CD4-positive, CD25-positive, alpha-beta regulatory T cell (primary cell): ENCODE measurements around the gene TMEM80. TPM values are rescaled to one million over a fixed set of nuclear protein-coding genes. Genes with fewer than 3 reads are reported as not detected.

Experiments
- ATAC-seq, 2 donors: fragments of 150-1000 bp; cut with Tn5 transposase; one replicate each; pipeline ENCODE4 v1.10.0; 2021; ENCODE audit warnings: low read depth in 2 of 2, moderate number of reproducible peaks in 2 of 2, moderate library complexity in 1 of 2
- DNase-seq, 3 donors: peaks; one replicate each; pipeline versions ENCODE4 v3.0.0 to v3.0.0-alpha.2; 2012 to 2022; ENCODE audit warnings: mixed read lengths in 1 of 3
- H3K27ac ChIP-seq: one replicate; pipeline ENCODE4 v1.7.0; 2013; ENCODE audit warnings: mild to moderate bottlenecking, low read length; ENCODE audit not compliant: insufficient read depth, poor library complexity, severe bottlenecking
- H3K27me3 ChIP-seq: one replicate; pipeline ENCODE4 v1.7.0; 2013; ENCODE audit warnings: low read length; ENCODE audit not compliant: control insufficient read depth, insufficient read depth
- H3K36me3 ChIP-seq: one replicate; pipeline ENCODE4 v1.7.0; 2013; ENCODE audit warnings: mild to moderate bottlenecking, low read length, moderate library complexity; ENCODE audit not compliant: control insufficient read depth, insufficient read depth
- H3K4me1 ChIP-seq: 2 replicates; pipeline ENCODE4 v1.7.0; 2013; ENCODE audit warnings: mild to moderate bottlenecking, low read length; ENCODE audit not compliant: insufficient read depth, control insufficient read depth, poor library complexity, severe bottlenecking
- H3K4me3 ChIP-seq: one replicate; pipeline ENCODE4 v1.7.0; 2013; ENCODE audit warnings: low read depth, mild to moderate bottlenecking, low read length, moderate library complexity
- H3K9me3 ChIP-seq, 2 experiments: 1 replicate in 1 of 2; 2 replicates in 1 of 2; pipeline ENCODE4 v1.7.0; 2013; ENCODE audit warnings: low read length in 2 of 2, mild to moderate bottlenecking in 1 of 2, moderate library complexity in 1 of 2; ENCODE audit not compliant: control insufficient read depth in 2 of 2
- H3K27ac Mint-ChIP-seq, 3 donors: one replicate each; pipeline ENCODE4 v1.8.0; 2020 to 2022; ENCODE audit warnings: mild to moderate bottlenecking in 3 of 3, mixed read lengths in 3 of 3, moderate library complexity in 2 of 3
- H3K27me3 Mint-ChIP-seq: one replicate; pipeline ENCODE4 v1.8.0; 2022; ENCODE audit warnings: mild to moderate bottlenecking, mixed read lengths
- H3K36me3 Mint-ChIP-seq: one replicate; pipeline ENCODE4 v1.8.0; 2020; ENCODE audit warnings: mixed read lengths
- H3K4me1 Mint-ChIP-seq, 4 donors: one replicate each; pipeline ENCODE4 v1.8.0; 2020 to 2022; ENCODE audit warnings: mixed read lengths in 4 of 4, mild to moderate bottlenecking in 1 of 4
- H3K4me3 Mint-ChIP-seq, 4 donors: one replicate each; pipeline ENCODE4 v1.8.0; 2020 to 2022; ENCODE audit warnings: mild to moderate bottlenecking in 4 of 4, mixed read lengths in 4 of 4, moderate library complexity in 3 of 4
- H3K9me3 Mint-ChIP-seq, 7 donors: one replicate each; pipeline ENCODE4 v1.8.0; 2020 to 2022; ENCODE audit warnings: mixed read lengths in 7 of 7, mild to moderate bottlenecking in 3 of 7, moderate library complexity in 2 of 7
- polyA plus RNA-seq, 4 donors: library from polyadenylated mRNA; unstranded; fragments of 300-500 nt; fragmentation: Illumina TruSeq; gene quantifications; one replicate each; pipeline ENCODE4 v1.2.3, GENCODE V29; 2021
- total RNA-seq: library from RNA; stranded (reverse); gene quantifications from one replicate; pipeline ENCODE4 v1.2.3, GENCODE V29; 2022

TMEM80 gene
- total and polyA plus RNA-seq, 5 donors from 2014 or later = 24.5 to 35.0 (median 26.3) TPM

GRCh38 chr11:655036-655726 is 40.4 kb upstream of the TMEM80 start:
- Histone ChIP-seq H3K27me3 (no peaks in the 10 kb centered on the region), H3K27ac (no peak overlapping the region), H3K36me3 (peaks cover 21% of the 10 kb centered on the region), H3K4me3 (no peak overlapping the region), H3K4me1 (no peaks in the 10 kb centered on the region), H3K9me3 (no peaks in the 10 kb centered on the region)
- DNase-seq (no peak), ATAC-seq (no peak)
- no peak overlapping the region for H3K27ac Mint-ChIP-seq
- peaks cover 12% of the 10 kb centered on the region for H3K36me3 Mint-ChIP-seq
- no peaks in the 10 kb centered on the region for H3K9me3 Mint-ChIP-seq
- no peaks in the 10 kb centered on the region for H3K4me1 Mint-ChIP-seq
- no peaks in the 10 kb centered on the region for H3K27me3 Mint-ChIP-seq
- H3K4me3 Mint-ChIP-seq = no peak overlapping the region

GRCh38 chr11:656426-656825 is 39.2 kb upstream of the TMEM80 start:
- H3K27ac ChIP-seq = no peak overlapping the region
- no peaks in the 10 kb centered on the region for H3K27me3 ChIP-seq
- no peaks in the 10 kb centered on the region for H3K4me1 Mint-ChIP-seq
- H3K36me3 Mint-ChIP-seq = peaks cover 12% of the 10 kb centered on the region
- ATAC-seq (no peak), DNase-seq (no peak)
- no peaks in the 10 kb centered on the region for H3K9me3 Mint-ChIP-seq
- no peak overlapping the region for H3K4me3 ChIP-seq
- H3K36me3 ChIP-seq = peaks cover 21% of the 10 kb centered on the region
- H3K27ac Mint-ChIP-seq = no peak overlapping the region
- no peaks in the 10 kb centered on the region for H3K4me1 ChIP-seq
- H3K4me3 Mint-ChIP-seq = no peak overlapping the region
- no peaks in the 10 kb centered on the region for H3K9me3 ChIP-seq
- no peaks in the 10 kb centered on the region for H3K27me3 Mint-ChIP-seq

DNA sequence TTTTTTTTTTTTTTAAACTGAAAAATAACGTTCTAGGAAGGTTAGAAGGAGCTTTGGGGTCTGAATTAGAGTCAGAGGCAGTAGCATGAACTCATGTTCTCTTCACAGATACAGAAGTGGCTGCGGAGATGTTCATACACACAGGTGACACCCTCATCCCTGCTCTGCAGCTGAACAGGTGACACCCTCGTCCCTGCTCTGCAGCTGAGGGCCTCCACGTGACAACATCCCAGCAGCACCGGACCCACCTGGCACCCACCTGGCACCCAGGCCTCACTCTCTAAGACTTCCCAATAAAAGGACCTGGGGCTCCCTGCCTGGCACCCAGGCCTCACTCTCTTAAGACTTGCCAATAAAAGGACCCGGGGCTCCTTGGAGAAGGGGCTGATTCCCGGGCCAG is 38.8 kb upstream of the TMEM80 start:
- Mint-ChIP-seq H3K27ac (no peak overlapping the region), H3K4me1 (no peaks in the 10 kb centered on the region), H3K36me3 (peaks cover 12% of the 10 kb centered on the region), H3K9me3 (no peaks in the 10 kb centered on the region), H3K4me3 (no peak overlapping the region), H3K27me3 (no peaks in the 10 kb centered on the region)
- Histone ChIP-seq H3K27me3 (no peaks in the 10 kb centered on the region), H3K27ac (no peak overlapping the region), H3K36me3 (peaks cover 19% of the 10 kb centered on the region), H3K4me1 (no peaks in the 10 kb centered on the region), H3K9me3 (no peaks in the 10 kb centered on the region), H3K4me3 (no peak overlapping the region)
- no peak for ATAC-seq
- no peak for DNase-seq

- Mint-ChIP-seq H3K36me3 (peaks cover 6% of the 10 kb centered on the region), H3K4me3 (no peak overlapping the region), H3K27me3 (no peaks in the 10 kb centered on the region), H3K27ac (no peak overlapping the region), H3K9me3 (no peaks in the 10 kb centered on the region), H3K4me1 (peaks cover 0 to 2% (median 0%) of the 10 kb centered on the region in 4 donors)
- Histone ChIP-seq H3K9me3 (no peaks in the 10 kb centered on the region), H3K4me3 (no peak overlapping the region), H3K27ac (no peak overlapping the region), H3K27me3 (no peaks in the 10 kb centered on the region), H3K36me3 (peaks cover 18% of the 10 kb centered on the region), H3K4me1 (no peaks in the 10 kb centered on the region)
- ATAC-seq = no peak
- no peak for DNase-seq
Observed at GRCh38 chr11:657691-658126, 37.9 kb upstream of the TMEM80 start.

DNA sequence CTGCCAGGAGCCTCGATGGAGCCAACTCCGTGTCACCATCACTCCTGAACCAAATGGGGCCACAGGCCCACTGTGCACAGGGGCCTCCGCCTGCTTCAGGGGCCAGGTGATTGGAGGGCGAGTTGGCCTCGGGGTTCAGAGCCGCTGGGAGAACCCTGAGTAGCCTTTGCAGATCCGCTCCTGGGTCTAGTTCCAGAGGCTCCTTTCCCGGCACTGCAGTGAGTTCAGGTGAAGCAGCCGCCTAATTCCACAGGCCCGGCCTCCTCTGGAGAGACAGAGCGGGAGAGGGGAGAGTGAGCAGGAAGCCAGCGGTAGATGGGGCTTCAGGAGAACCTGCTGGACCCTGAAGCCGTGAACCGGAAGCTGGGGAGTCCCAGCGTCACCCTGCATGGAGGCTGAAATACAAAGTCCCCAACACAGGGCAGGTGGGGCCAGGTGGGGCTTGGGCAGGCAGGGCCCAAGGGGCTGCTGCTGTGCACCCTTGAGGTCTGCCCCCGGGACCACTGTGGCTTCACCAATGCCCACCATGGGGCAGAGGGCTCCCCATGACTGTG is 36.0 kb upstream of the TMEM80 start:
- Mint-ChIP-seq H3K27me3 (no peaks in the 10 kb centered on the region), H3K4me1 (peaks cover 0 to 4% (median 0%) of the 10 kb centered on the region in 4 donors), H3K36me3 (peaks cover 3% of the 10 kb centered on the region), H3K9me3 (no peaks in the 10 kb centered on the region), H3K4me3 (no peak overlapping the region), H3K27ac (no peak overlapping the region)
- no peak for ATAC-seq
- H3K36me3 ChIP-seq = peaks cover 19% of the 10 kb centered on the region
- H3K4me1 ChIP-seq = no peaks in the 10 kb centered on the region
- no peaks in the 10 kb centered on the region for H3K9me3 ChIP-seq
- no peaks in the 10 kb centered on the region for H3K27me3 ChIP-seq
- no peak overlapping the region for H3K27ac ChIP-seq
- no peak overlapping the region for H3K4me3 ChIP-seq
- DNase-seq = no peak

GRCh38 chr11:660281-660680 is 35.3 kb upstream of the TMEM80 start:
- no peaks in the 10 kb centered on the region for H3K27me3 Mint-ChIP-seq
- H3K27ac Mint-ChIP-seq = no peak overlapping the region
- H3K36me3 Mint-ChIP-seq = peaks cover 4% of the 10 kb centered on the region
- H3K4me1 ChIP-seq = no peaks in the 10 kb centered on the region
- no peaks in the 10 kb centered on the region for H3K27me3 ChIP-seq
- no peak overlapping the region for H3K4me3 ChIP-seq
- no peak overlapping the region for H3K4me3 Mint-ChIP-seq
- DNase-seq (no peak), ATAC-seq (no peak)
- H3K9me3 Mint-ChIP-seq = no peaks in the 10 kb centered on the region
- H3K27ac ChIP-seq = no peak overlapping the region
- no peaks in the 10 kb centered on the region for H3K9me3 ChIP-seq
- peaks cover 0 to 4% (median 0%) of the 10 kb centered on the region in 4 donors for H3K4me1 Mint-ChIP-seq
- H3K36me3 ChIP-seq = peaks cover 19% of the 10 kb centered on the region

DNA sequence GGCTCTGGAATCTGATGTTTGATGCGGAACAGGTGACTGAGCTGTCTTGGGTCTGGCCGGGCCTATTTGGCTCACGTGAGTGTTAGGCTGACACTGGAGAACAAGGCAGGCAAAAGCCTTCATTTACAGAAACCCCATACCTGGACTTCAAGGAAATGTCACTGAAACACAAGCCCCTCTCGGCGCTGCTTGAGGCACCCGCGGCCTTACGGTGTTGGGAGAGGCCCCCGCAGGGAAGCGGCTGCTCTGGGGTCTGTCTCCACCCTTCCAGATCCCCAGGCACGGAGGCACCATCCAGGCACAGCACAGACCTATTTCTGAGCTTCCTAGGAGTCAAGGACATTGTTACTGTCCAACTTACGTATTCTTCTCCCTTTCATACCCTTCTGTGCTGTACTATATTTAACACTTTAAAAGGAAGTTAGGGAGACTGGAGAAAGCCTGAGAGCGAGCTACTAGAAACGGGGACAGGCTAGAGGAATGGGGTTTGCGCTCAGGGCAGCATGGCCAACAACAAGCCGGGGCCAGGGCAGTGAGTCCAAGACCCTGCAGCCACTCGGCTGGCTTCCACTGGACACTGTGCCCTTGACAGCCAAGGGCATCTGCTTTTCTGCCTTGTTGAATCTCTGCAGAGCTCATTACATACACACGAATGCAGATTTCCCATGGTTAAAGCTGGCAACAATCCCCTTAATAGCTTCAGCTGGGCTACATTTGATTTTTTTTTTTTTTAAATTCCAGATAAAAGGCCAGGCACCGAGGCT is 34.8 kb upstream of the TMEM80 start:
- DNase-seq (no peak), ATAC-seq (no peak)
- Histone ChIP-seq H3K27ac (no peak overlapping the region), H3K36me3 (peaks cover 23% of the 10 kb centered on the region), H3K4me1 (no peaks in the 10 kb centered on the region), H3K9me3 (no peaks in the 10 kb centered on the region), H3K27me3 (no peaks in the 10 kb centered on the region), H3K4me3 (no peak overlapping the region)
- no peak overlapping the region for H3K4me3 Mint-ChIP-seq
- H3K36me3 Mint-ChIP-seq = peaks cover 9% of the 10 kb centered on the region
- no peak overlapping the region for H3K27ac Mint-ChIP-seq
- peaks cover 0 to 4% (median 0%) of the 10 kb centered on the region in 4 donors for H3K4me1 Mint-ChIP-seq
- H3K9me3 Mint-ChIP-seq = no peaks in the 10 kb centered on the region
- no peaks in the 10 kb centered on the region for H3K27me3 Mint-ChIP-seq
